ENCODE measurements around the gene CAMK1G. TPM values are rescaled to one million over a fixed set of nuclear protein-coding genes. Genes with fewer than 3 reads are reported as not detected.

The CAMK1G gene
- total RNA-seq, 1 experiment from 2014 or later, result 21.2 TPM

- Histone ChIP-seq H3K27me3 (replicated peaks; ENCODE audit: insufficient read depth, low read depth, low read length, poor library complexity) (no peaks in the 10 kb centered on the region), H3K36me3 (ENCODE audit: insufficient read depth, low read length, poor library complexity, severe bottlenecking) (no peaks in the 10 kb centered on the region), H3K9me3 (ENCODE audit: low read depth, low read length, poor library complexity, severe bottlenecking) (no peaks in the 10 kb centered on the region), H3K4me1 (ENCODE audit: insufficient read depth, low read length, poor library complexity, severe bottlenecking) (peaks cover 39% of the 10 kb centered on the region), H3K27ac (ENCODE audit: low read depth, low read length, poor library complexity, severe bottlenecking) (no peak overlapping the region), H3K4me3 (ENCODE audit: low read depth, low read length, poor library complexity, severe bottlenecking) (no peak overlapping the region)
- TF ChIP-seq CTCF (conservative IDR thresholded peaks at IDR 0.05; ENCODE audit: low read depth, low read length) (no peak), EZH2 (IDR thresholded peaks at IDR 0.05; ENCODE audit: borderline replicate concordance, low read depth, low read length, poor library complexity, severe bottlenecking) (no peak)
- BruUV-seq (replicated peaks), result no TSS peak
- no peak for DNase-seq (ENCODE audit: low spot score)
- ChIA-PET CTCF (no interaction called here), POLR2A (ENCODE audit: low non-redundant PET) (no interaction called here)
- intact Hi-C loops (cut with micrococcal nuclease; ENCODE audit: unreplicated experiment), result no loop called here
Measured at GRCh38 chr1:209662879-209663327, 79.4 kb downstream of the CAMK1G start.

Small RNAs within 50 kb of the gene (microRNA-seq; reads per million reads assigned to microRNA genes)
- not detected for gene MIR4260

Other genes starting within 250 kb of the CAMK1G start
- gene LAMB3, start 68.7 kb downstream of the CAMK1G start, total RNA-seq (2021), result 8.1 and 12.7 TPM in 2 replicates
- gene G0S2, start 91.7 kb downstream of the CAMK1G start, total RNA-seq (2021), result 5.8 and 9.0 TPM in 2 replicates
- not detected in 2 replicates for gene HSD11B1, start 121.1 kb downstream of the CAMK1G start, total RNA-seq (2021)
- 1.2 and 1.6 TPM in 2 replicates for gene TRAF3IP3, start 172.3 kb downstream of the CAMK1G start, total RNA-seq (2021)
- gene C1orf74, start 200.8 kb downstream of the CAMK1G start, total RNA-seq (2021), result 4.2 and 5.0 TPM in 2 replicates
- gene IRF6, start 222.4 kb downstream of the CAMK1G start, total RNA-seq (2021), result 0.17 and 0.28 TPM in 2 replicates
- gene UTP25, start 244.3 kb downstream of the CAMK1G start, total RNA-seq (2021), result 8.9 and 11.5 TPM in 2 replicates

Data from A673 (cell line).